ENCODE measurements around the gene ATRIP. TPM values are rescaled to one million over a fixed set of nuclear protein-coding genes. Genes with fewer than 3 reads are reported as not detected.
A peak's percentile ranks its signal among the peaks of the same experiment; 100 is the strongest.

Gene ATRIP
- total and polyA plus RNA-seq, 10 of the 15 experiments (the other 5 are each of a cell fraction or from before 2014, with no cell fraction given) = 1.4 to 16.0 (median 10.1) TPM

- TF ChIP-seq ZBTB11 (CRISPR knock-in tag; IDR thresholded peaks at IDR 0.05) = no peak
- no peak for TF ChIP-seq ZBTB4 (CRISPR knock-in tag; IDR thresholded peaks at IDR 0.05)
- TF ChIP-seq BCL3 (IDR thresholded peaks at IDR 0.05; ENCODE audit: borderline replicate concordance, insufficient read depth, low read depth, low read length, poor library complexity, severe bottlenecking) = no peak
- no peak for TF ChIP-seq NBN (IDR thresholded peaks at IDR 0.05)
- TF ChIP-seq CHD4 (IDR thresholded peaks at IDR 0.05) = no peak
- TF ChIP-seq JUNB (IDR thresholded peaks at IDR 0.05) = no peak
- no peak for TF ChIP-seq ELK1 (IDR thresholded peaks at IDR 0.05; ENCODE audit: low read depth, low read length)
- TF ChIP-seq NFYB (IDR thresholded peaks at IDR 0.05; ENCODE audit: insufficient read depth, low read depth, low read length) = no peak
- TF ChIP-seq NFIC (IDR thresholded peaks at IDR 0.05; ENCODE audit: low read depth, low read length) = no peak
- TF ChIP-seq ATF7 (IDR thresholded peaks at IDR 0.05; ENCODE audit: low read depth) = no peak
- TF ChIP-seq PKNOX1 (IDR thresholded peaks at IDR 0.05) = no peak
- TF ChIP-seq E2F4 (IDR thresholded peaks at IDR 0.05; ENCODE audit: low read depth, low read length) = no peak
- TF ChIP-seq ZZZ3 (IDR thresholded peaks at IDR 0.05; ENCODE audit: control insufficient read depth, insufficient read length, low read depth) = no peak
- TF ChIP-seq CBFB (IDR thresholded peaks at IDR 0.05; ENCODE audit: low read depth) = 0 out of 2 replicates have a peak, but pooled peaks have one; percentile 24
- TF ChIP-seq RAD21 (IDR thresholded peaks at IDR 0.05; ENCODE audit: insufficient read depth, low read depth, low read length) = peak; percentile 91
- TF ChIP-seq POLR2AphosphoS5 (IDR thresholded peaks at IDR 0.05; ENCODE audit: low read length) = no peak
- TF ChIP-seq EED (IDR thresholded peaks at IDR 0.05; ENCODE audit: low read depth) = no peak
- no peak for TF ChIP-seq CREM (IDR thresholded peaks at IDR 0.05; ENCODE audit: low read depth)
These were observed 60.9 kb downstream of the ATRIP start (continued) for GRCh38 chr3:48507256-48508061.

Measured in GM12878 (cell line).